Right lobe of liver (tissue), 4 donors: ENCODE measurements around the gene TMBIM6.

Experiments
- POLR2A ChIP-seq: fragments of 450-650 bp; IDR thresholded peaks from one replicate; pipeline ENCODE4 v1.6.1; 2017; ENCODE audit warnings: antibody characterized with exemption, mild to moderate bottlenecking
- TF ChIP-seq, protein P1 (sequence below), 4 donors: fragments of 200-600 bp in 3 of 4; fragments of 450-650 bp in 1 of 4; IDR thresholded peaks; one replicate each; pipeline versions ENCODE4 v1.5.1 to v1.8.0; 2016 to 2022; ENCODE audit warnings: antibody characterized with exemption in 4 of 4, mild to moderate bottlenecking in 2 of 4
- donor health status: DM: no; HTN: no; CAD: no.
- donor health status: DM: no; HTN: no; CAD: no.
- donor health status: DM: no; HTN: yes; CAD: no.

DNA sequence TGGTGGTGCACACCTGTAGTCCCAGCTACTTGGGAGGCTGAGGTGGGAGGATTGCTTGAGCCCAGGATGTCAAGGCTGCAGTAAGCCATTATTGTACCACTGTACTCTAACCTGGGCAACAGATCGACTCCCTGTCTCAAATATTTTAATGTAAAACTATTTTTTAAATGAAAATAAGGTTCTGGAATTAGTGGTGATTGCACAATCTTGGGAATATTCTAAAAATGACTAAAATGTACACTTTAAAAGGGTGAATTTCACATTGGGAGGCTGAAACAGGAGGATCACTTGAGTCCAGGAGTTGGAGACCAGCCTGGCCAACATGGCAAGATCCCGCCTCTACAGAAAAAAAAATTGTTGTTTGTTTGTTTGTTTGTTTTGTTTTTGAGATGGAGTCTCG is 12.9 kb upstream of the TMBIM6 start:
- TF ChIP-seq, protein P1, sequence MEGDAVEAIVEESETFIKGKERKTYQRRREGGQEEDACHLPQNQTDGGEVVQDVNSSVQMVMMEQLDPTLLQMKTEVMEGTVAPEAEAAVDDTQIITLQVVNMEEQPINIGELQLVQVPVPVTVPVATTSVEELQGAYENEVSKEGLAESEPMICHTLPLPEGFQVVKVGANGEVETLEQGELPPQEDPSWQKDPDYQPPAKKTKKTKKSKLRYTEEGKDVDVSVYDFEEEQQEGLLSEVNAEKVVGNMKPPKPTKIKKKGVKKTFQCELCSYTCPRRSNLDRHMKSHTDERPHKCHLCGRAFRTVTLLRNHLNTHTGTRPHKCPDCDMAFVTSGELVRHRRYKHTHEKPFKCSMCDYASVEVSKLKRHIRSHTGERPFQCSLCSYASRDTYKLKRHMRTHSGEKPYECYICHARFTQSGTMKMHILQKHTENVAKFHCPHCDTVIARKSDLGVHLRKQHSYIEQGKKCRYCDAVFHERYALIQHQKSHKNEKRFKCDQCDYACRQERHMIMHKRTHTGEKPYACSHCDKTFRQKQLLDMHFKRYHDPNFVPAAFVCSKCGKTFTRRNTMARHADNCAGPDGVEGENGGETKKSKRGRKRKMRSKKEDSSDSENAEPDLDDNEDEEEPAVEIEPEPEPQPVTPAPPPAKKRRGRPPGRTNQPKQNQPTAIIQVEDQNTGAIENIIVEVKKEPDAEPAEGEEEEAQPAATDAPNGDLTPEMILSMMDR (IDR thresholded peaks at IDR 0.05), result no peak
- no peak for TF ChIP-seq POLR2A
